ENCODE measurements around the gene GALNT13. TPM values are rescaled to one million over a fixed set of nuclear protein-coding genes. Genes with fewer than 3 reads are reported as not detected.

The GALNT13 gene
- total and polyA plus RNA-seq, 12 donors: 0.54 to 11.8 (median 3.1) TPM; not detected in 1

GRCh38 chr2:154231021-154231420 lies 359.3 kb downstream of the GALNT13 start:
- WGBS, 4 donors: 44 to 55% (median 50%) methylated on average over 1 of the region's 1 CpG
- intact Hi-C loops (cut with DNase I): no loop called here

DNA sequence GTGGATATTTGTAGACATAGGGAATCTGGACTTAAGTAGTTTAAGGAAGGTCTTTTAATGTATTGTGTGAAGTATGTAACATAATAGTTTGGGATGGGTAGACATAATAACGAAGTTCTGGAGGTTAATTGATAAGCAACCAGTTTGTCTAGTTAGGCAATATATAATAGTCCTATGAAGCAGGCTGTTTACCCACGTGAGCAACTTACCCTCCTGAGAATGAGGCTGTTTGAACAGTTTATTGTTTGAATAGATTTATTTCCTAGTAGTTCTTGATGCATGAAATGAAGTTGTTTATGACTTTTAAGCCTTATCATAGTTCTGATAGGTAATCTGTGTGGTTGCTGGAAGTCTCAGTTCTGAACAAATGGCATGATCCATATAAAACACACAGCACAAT lies 361.5 kb downstream of the GALNT13 start:
- H3K9me3 ChIP-seq (replicated peaks in 1 of 3): no peaks in the 10 kb centered on the region
- intact Hi-C loops (cut with DNase I): no loop called here
- no peaks in the 10 kb centered on the region for H3K4me1 ChIP-seq (replicated peaks in 1 of 2)
- 57 to 84% (median 68%) methylated on average over 2 of the region's 2 CpGs for WGBS, 4 donors
- TF ChIP-seq POLR2A (IDR thresholded peaks at IDR 0.05) (no peak), CTCF (IDR thresholded peaks at IDR 0.05) (no peak)
- H3K4me3 ChIP-seq: no peak overlapping the region
- no peaks in the 10 kb centered on the region for H3K27me3 ChIP-seq
- no peak overlapping the region for H3K27ac ChIP-seq
- H3K36me3 ChIP-seq (replicated peaks in 1 of 2): no peaks in the 10 kb centered on the region
- no peak for DNase-seq

More at GRCh38 chr2:154231021-154231420, 359.3 kb downstream of the GALNT13 start:
- no peak overlapping the region for H3K27ac ChIP-seq
- no peaks in the 10 kb centered on the region for H3K9me3 ChIP-seq (replicated peaks in 1 of 3)
- no peaks in the 10 kb centered on the region for H3K36me3 ChIP-seq (replicated peaks in 1 of 2)
- TF ChIP-seq POLR2A (IDR thresholded peaks at IDR 0.05): no peak
- TF ChIP-seq CTCF (IDR thresholded peaks at IDR 0.05): no peak
- no peak for DNase-seq
- no peak overlapping the region for H3K4me3 ChIP-seq
- H3K4me1 ChIP-seq (replicated peaks in 1 of 2): no peaks in the 10 kb centered on the region
- H3K27me3 ChIP-seq: no peaks in the 10 kb centered on the region

DNA sequence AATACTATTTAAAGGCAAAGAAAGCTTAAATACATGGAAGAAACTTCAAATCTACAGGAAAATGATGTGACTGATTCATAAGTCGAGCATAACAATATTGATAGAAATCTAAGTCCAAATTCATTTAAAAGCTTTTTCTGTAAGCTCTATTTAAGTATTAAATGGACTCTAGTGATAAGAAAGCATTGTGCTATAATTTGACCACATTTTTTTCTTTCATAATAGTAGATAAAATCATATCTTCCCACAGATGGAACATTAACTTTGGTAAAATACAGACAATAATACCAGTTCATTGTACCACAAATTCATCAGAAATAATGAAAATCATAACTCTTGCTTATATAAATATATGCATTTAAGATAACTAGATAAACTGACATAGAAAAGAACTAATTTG lies 366.5 kb downstream of the GALNT13 start:
- Histone ChIP-seq H3K36me3 (replicated peaks in 1 of 2) (no peaks in the 10 kb centered on the region), H3K27ac (no peak overlapping the region), H3K27me3 (no peaks in the 10 kb centered on the region), H3K9me3 (replicated peaks in 1 of 3) (no peaks in the 10 kb centered on the region), H3K4me1 (replicated peaks in 1 of 2) (no peaks in the 10 kb centered on the region), H3K4me3 (no peak overlapping the region)
- TF ChIP-seq CTCF (IDR thresholded peaks at IDR 0.05): no peak
- no peak for TF ChIP-seq POLR2A (IDR thresholded peaks at IDR 0.05)
- WGBS, 4 donors: 52 to 72% (median 67%) methylated on average over 1 of the region's 1 CpG
- DNase-seq: no peak
- intact Hi-C loops (cut with DNase I): no loop called here

DNA sequence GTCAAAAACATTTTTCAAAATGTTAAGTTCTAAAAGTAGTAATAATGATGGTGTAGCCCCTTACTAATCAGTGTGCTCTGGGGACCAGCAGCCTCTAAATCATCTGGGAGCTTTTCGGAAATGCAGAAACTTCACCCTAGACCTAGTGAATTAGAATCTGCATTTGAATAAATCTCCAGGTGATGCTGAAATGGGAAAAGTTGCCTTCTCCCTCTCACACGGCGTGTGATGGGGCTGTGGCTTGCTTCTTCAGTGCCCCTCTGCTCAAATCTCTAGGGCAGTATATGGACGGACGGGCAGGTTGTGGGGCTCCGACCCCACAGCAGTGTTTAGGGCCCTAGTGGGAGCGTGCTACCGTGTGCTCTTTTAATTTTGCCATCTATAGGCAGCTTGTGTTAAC lies 368.6 kb downstream of the GALNT13 start:
- H3K27ac ChIP-seq: no peak overlapping the region
- H3K4me1 ChIP-seq (replicated peaks in 1 of 2): no peaks in the 10 kb centered on the region
- no peak overlapping the region for H3K4me3 ChIP-seq
- no peaks in the 10 kb centered on the region for H3K9me3 ChIP-seq (replicated peaks in 1 of 3)
- no peaks in the 10 kb centered on the region for H3K27me3 ChIP-seq
- DNase-seq: no peak
- no peaks in the 10 kb centered on the region for H3K36me3 ChIP-seq (replicated peaks in 1 of 2)
- intact Hi-C loops (cut with DNase I): no loop called here
- 85 to 96% (median 89%) methylated on average over 8 of the region's 8 CpGs for WGBS, 4 donors
- TF ChIP-seq POLR2A (IDR thresholded peaks at IDR 0.05): no peak
- TF ChIP-seq CTCF (IDR thresholded peaks at IDR 0.05): no peak

Data from adrenal gland (tissue), 12 donors.